PC-3 (cell line): Measurements from ENCODE around the gene GDF3. TPM values are rescaled to one million over a fixed set of nuclear protein-coding genes. Genes with fewer than 3 reads are reported as not detected.

ENCODE experiments used
- ATAC-seq: fragments of 200-7000 bp; cut with Tn5 transposase; 2 replicates; pipeline ENCODE4 v1.9.1; 2020; ENCODE audit warnings: mild to moderate bottlenecking, moderate library complexity
- BruUV-seq: library from RNA; stranded (reverse); fragments of 400-500 nt; replicated peaks from 2 replicates; lab custom pipeline; 2021; lab: Mats Ljungman, UMichigan
- CTCF ChIA-PET: fragments of 300-600 bp; sonication (Branson Sonifier 250); formaldehyde crosslinking; loops from one replicate; lab custom pipeline; 2022; ENCODE audit warnings: antibody characterized with exemption; lab: Charles Lee
- POLR2A ChIA-PET: fragments of 300-600 bp; sonication (Branson Sonifier 250); formaldehyde crosslinking; loops from one replicate; lab custom pipeline; 2022; ENCODE audit warnings: antibody characterized with exemption; ENCODE audit not compliant: unreplicated experiment; lab: Charles Lee
- DNase-seq: peaks from one replicate; pipeline ENCODE4 v3.0.0-alpha.2; 2015
- H2AFZ ChIP-seq: fragments of 300-600 bp; sonication (generic); 2 replicates; pipeline ENCODE4 v1.6.0; 2016; ENCODE audit warnings: antibody characterized with exemption, low read length
- H3F3A ChIP-seq: fragments of 300-600 bp; sonication (generic); one replicate; pipeline ENCODE4 v1.6.0; 2017; ENCODE audit warnings: antibody characterized with exemption, low read length, control low read depth, mild to moderate bottlenecking; ENCODE audit not compliant: unreplicated experiment
- H3K27ac ChIP-seq: fragments of 300-600 bp; sonication (generic); 2 replicates; pipeline ENCODE4 v1.5.1; 2016; ENCODE audit warnings: mild to moderate bottlenecking, low read length
- H3K27me3 ChIP-seq: fragments of 300-600 bp; sonication (generic); 2 replicates; pipeline ENCODE4 v1.6.1; 2016; ENCODE audit warnings: low read length, mixed read lengths
- H3K36me3 ChIP-seq: fragments of 300-600 bp; sonication (generic); 2 replicates; pipeline ENCODE4 v1.6.1; 2016; ENCODE audit warnings: low read depth, mixed run types, low read length, mixed read lengths
- H3K4me1 ChIP-seq: fragments of 300-600 bp; sonication (generic); 2 replicates; pipeline ENCODE4 v1.5.1; 2016; ENCODE audit warnings: low read length; ENCODE audit not compliant: insufficient read depth
- H3K4me2 ChIP-seq: fragments of 300-600 bp; sonication (generic); 2 replicates; pipeline ENCODE4 v1.6.0; 2016; ENCODE audit warnings: low read length
- H3K4me3 ChIP-seq: fragments of 300-600 bp; sonication (generic); 2 replicates; pipeline ENCODE4 v1.5.1; 2016; ENCODE audit warnings: mild to moderate bottlenecking, low read length, mixed read lengths
- H3K79me2 ChIP-seq: fragments of 300-600 bp; sonication (generic); 2 replicates; pipeline ENCODE4 v1.6.1; 2017; ENCODE audit warnings: low read length, mixed read lengths
- H3K9ac ChIP-seq: fragments of 300-600 bp; sonication (generic); 2 replicates; pipeline ENCODE4 v1.6.0; 2016; ENCODE audit warnings: mild to moderate bottlenecking, low read length
- H3K9me2 ChIP-seq: fragments of 300-600 bp; sonication (generic); replicated peaks from 2 replicates; pipeline ENCODE4 v1.6.1; 2016; ENCODE audit warnings: mixed run types, low read length, mixed read lengths
- H3K9me3 ChIP-seq: fragments of 300-600 bp; sonication (generic); 2 replicates; pipeline ENCODE4 v1.6.1; 2016; ENCODE audit warnings: low read length, mixed read lengths
- H4K20me1 ChIP-seq: fragments of 300-600 bp; sonication (generic); 2 replicates; pipeline ENCODE4 v1.6.1; 2016; ENCODE audit warnings: low read length, mixed read lengths
- CTCF ChIP-seq: fragments of 300-600 bp; sonication (generic); conservative IDR thresholded peaks from 2 replicates; pipeline ENCODE4 v1.5.1; 2017; ENCODE audit warnings: antibody characterized with exemption, low read depth, mild to moderate bottlenecking, low read length
- EZH2 ChIP-seq: fragments of 300-600 bp; sonication (generic); IDR thresholded peaks from one replicate; pipeline ENCODE4 v1.6.1; 2017; ENCODE audit warnings: antibody characterized with exemption, mild to moderate bottlenecking, low read length; ENCODE audit not compliant: unreplicated experiment
- EZH2phosphoT487 ChIP-seq: fragments of 300-600 bp; sonication (generic); IDR thresholded peaks from 2 replicates; pipeline ENCODE4 v1.6.1; 2018; ENCODE audit warnings: mild to moderate bottlenecking, antibody characterized with exemption, low read length, borderline replicate concordance
- intact Hi-C: fragments of 100-400 bp; cut with micrococcal nuclease; formaldehyde crosslinking; loops from 2 replicates; pipeline ENCODE4 v1.9.0; 2023
- total RNA-seq: library from RNA; depleted of rRNA; stranded (reverse); fragments of >200 nt; gene quantifications from 2 replicates; pipeline ENCODE4 v1.2.3, GENCODE V29; 2014

The GDF3 gene
- total RNA-seq, 1 experiment from 2014 or later: not detected

- POLR2A ChIA-PET: no interaction called here
- Histone ChIP-seq H3K4me3 (no peak overlapping the region), H3K9me3 (no peaks in the 10 kb centered on the region), H3K4me1 (no peaks in the 10 kb centered on the region), H3F3A (no peaks in the 10 kb centered on the region), H3K79me2 (no peaks in the 10 kb centered on the region), H3K36me3 (no peaks in the 10 kb centered on the region), H3K9me2 (no peaks in the 10 kb centered on the region), H3K9ac (no peak overlapping the region), H2AFZ (no peak overlapping the region), H3K27me3 (0 out of 2 replicates have a peak, but pooled peaks cover 2% of the 10 kb centered on the region), H4K20me1 (no peaks in the 10 kb centered on the region), H3K27ac (no peak overlapping the region), H3K4me2 (no peak overlapping the region)
- CTCF ChIA-PET: no interaction called here
- DNase-seq (no peak), ATAC-seq (no peak)
- TF ChIP-seq EZH2: no peak
- TF ChIP-seq CTCF: no peak
- TF ChIP-seq EZH2phosphoT487: no peak
- intact Hi-C loops: no loop called here
- BruUV-seq: no TSS peak
Observed at GRCh38 chr12:7668171-7668570, 27.4 kb downstream of the GDF3 start.

GRCh38 chr12:7667125-7667524, 28.4 kb downstream of the GDF3 start:
- TF ChIP-seq EZH2 (no peak), EZH2phosphoT487 (no peak), CTCF (peak; percentile 44)
- CTCF ChIA-PET: no interaction called here
- Histone ChIP-seq H3K9ac (no peak overlapping the region), H3K4me1 (no peaks in the 10 kb centered on the region), H2AFZ (no peak overlapping the region), H3K79me2 (no peaks in the 10 kb centered on the region), H3F3A (no peaks in the 10 kb centered on the region), H3K4me2 (no peak overlapping the region), H3K9me3 (no peaks in the 10 kb centered on the region), H3K9me2 (no peaks in the 10 kb centered on the region), H4K20me1 (no peaks in the 10 kb centered on the region), H3K4me3 (no peak overlapping the region), H3K36me3 (no peaks in the 10 kb centered on the region), H3K27ac (no peak overlapping the region), H3K27me3 (peaks cover 8% of the 10 kb centered on the region; the same call in 1 of the 2 replicates)
- intact Hi-C loops: no loop called here
- POLR2A ChIA-PET: no interaction called here
- BruUV-seq: no TSS peak
- DNase-seq (peak; percentile 15), ATAC-seq (no peak)

GRCh38 chr12:7666595-7666994, 29.0 kb downstream of the GDF3 start:
- ATAC-seq: no peak
- no peak for DNase-seq
- intact Hi-C loops: no loop called here
- no peaks in the 10 kb centered on the region for H3K36me3 ChIP-seq
- H3K27ac ChIP-seq: no peak overlapping the region
- TF ChIP-seq CTCF (no peak), EZH2 (no peak), EZH2phosphoT487 (no peak)
- H3K4me3 ChIP-seq: no peak overlapping the region
- no peak overlapping the region for H3K4me2 ChIP-seq
- BruUV-seq: no TSS peak
- H3F3A ChIP-seq: no peaks in the 10 kb centered on the region
- ChIA-PET POLR2A (no interaction called here), CTCF (no interaction called here)
- H2AFZ ChIP-seq: no peak overlapping the region
- H3K4me1 ChIP-seq: no peaks in the 10 kb centered on the region
- no peaks in the 10 kb centered on the region for H3K79me2 ChIP-seq
- no peaks in the 10 kb centered on the region for H4K20me1 ChIP-seq
- H3K9me3 ChIP-seq: no peaks in the 10 kb centered on the region
- no peak overlapping the region for H3K9ac ChIP-seq
- H3K9me2 ChIP-seq: no peaks in the 10 kb centered on the region
- H3K27me3 ChIP-seq: peaks cover 8% of the 10 kb centered on the region; the same call in 1 of the 2 replicates
